Subcutaneous adipose tissue (tissue), 4 donors: ENCODE results near the gene MAP3K3. TPM values are rescaled to one million over a fixed set of nuclear protein-coding genes. Genes with fewer than 3 reads are reported as not detected.

Experiments
- CTCF ChIP-seq: fragments of 450-650 bp; IDR thresholded peaks from one replicate; pipeline ENCODE4 v1.5.1; 2016; ENCODE audit warnings: low read depth, mild to moderate bottlenecking, control low read depth, antibody characterized with exemption, moderate library complexity
- small RNA-seq: library from RNA; depleted of rRNA; stranded (forward); fragments of <200 nt; gene quantifications from one replicate; pipeline ENCODE3, GENCODE V24; 2016
- total RNA-seq, 4 donors: library from RNA; depleted of rRNA; stranded (reverse); fragments of >200 nt; gene quantifications; one replicate each; pipeline ENCODE4 v1.1.0, GENCODE V29; 2016

MAP3K3 gene
- total RNA-seq, 4 donors from 2014 or later, result 37.7 to 80.8 (median 62.0) TPM

- TF ChIP-seq CTCF, result no peak
Observed at GRCh38 chr17:63740464-63741142, 118.4 kb downstream of the MAP3K3 start.

GRCh38 chr17:63741143-63741407 lies 118.9 kb downstream of the MAP3K3 start:
- no peak for TF ChIP-seq CTCF

GRCh38 chr17:63741408-63742173 lies 119.4 kb downstream of the MAP3K3 start, which contains the start of gene STRADA:
TSS of gene STRADA (minus strand) at chr17:63741799. CDS start at chr17:63728369, 13,430 bp downstream.
- TF ChIP-seq CTCF, result no peak

Small RNAs within 50 kb of the gene (small RNA-seq; reads per million reads assigned to genes)
- not detected for gene RNU6-288P

Other genes with a start within 250 kb of the MAP3K3 start
- gene CYB561, start 176.1 kb upstream of the MAP3K3 start, total RNA-seq, result 10 to 100 TPM; 12.7 to 17.9 (median 14.1) TPM
- gene ACE, start 145.4 kb upstream of the MAP3K3 start, total RNA-seq, result 10 to 100 TPM in 3 of 4 donors, 1 to 10 TPM in 1; 5.7 to 95.2 (median 16.8) TPM
- gene KCNH6, start 99.1 kb upstream of the MAP3K3 start, total RNA-seq, result not detected
- gene DCAF7, start 71.9 kb upstream of the MAP3K3 start, total RNA-seq, result 10 to 100 TPM; 17.9 to 32.8 (median 23.9) TPM
- 10 to 100 TPM; 10.2 to 17.7 (median 14.6) TPM for gene TACO1, start 21.5 kb upstream of the MAP3K3 start, total RNA-seq
- gene LIMD2, start 77.7 kb downstream of the MAP3K3 start, total RNA-seq, result 10 to 100 TPM in 1 of 4 donors, 1 to 10 TPM in 3; 1.3 to 17.8 (median 6.0) TPM
- gene STRADA, start 119.4 kb downstream of the MAP3K3 start, total RNA-seq, result 10 to 100 TPM; 22.9 to 36.0 (median 31.8) TPM
- 10 to 100 TPM; 45.6 to 60.0 (median 51.3) TPM for gene CCDC47, start 151.2 kb downstream of the MAP3K3 start, total RNA-seq
- gene DDX42, start 151.8 kb downstream of the MAP3K3 start, total RNA-seq, result 100 to 1,000 TPM; 121 to 179 (median 144) TPM
- gene PSMC5, start 205.0 kb downstream of the MAP3K3 start, total RNA-seq, result 100 to 1,000 TPM in 1 of 4 donors, 10 to 100 TPM in 3; 66.0 to 127 (median 83.2) TPM
- gene FTSJ3, start 205.2 kb downstream of the MAP3K3 start, total RNA-seq, result 10 to 100 TPM; 33.1 to 45.6 (median 38.8) TPM
- 100 to 1,000 TPM; 101 to 246 (median 141) TPM for gene SMARCD2, start 220.3 kb downstream of the MAP3K3 start, total RNA-seq